Measurements from ENCODE around the gene ITFG2.
"Not testable (repeated sequence)": the region's sequence is repeated elsewhere in the genome, so short reads cannot be mapped to it uniquely, and the experiment has no call there.

Gene ITFG2

GRCh38 chr12:2860170-2860569 is 47.7 kb downstream of the ITFG2 start:
- DNase-seq (ENCODE audit: extremely low read depth, insufficient read length), result no peak
- H3K4me3 ChIP-seq (replicated peaks; ENCODE audit: low read depth, low read length), result no peak overlapping the region
- no peak for TF ChIP-seq CTCF (IDR thresholded peaks at IDR 0.05; ENCODE audit: insufficient read depth, low read length, poor library complexity, severe bottlenecking)
- H3K36me3 ChIP-seq (ENCODE audit: control insufficient read depth, insufficient read depth, low read length), result peaks cover 26% of the 10 kb centered on the region
- no peaks in the 10 kb centered on the region for H3K27me3 ChIP-seq (replicated peaks; ENCODE audit: control insufficient read depth, insufficient read depth, low read length)

GRCh38 chr12:2862876-2863275 is 50.4 kb downstream of the ITFG2 start:
- TF ChIP-seq CTCF (IDR thresholded peaks at IDR 0.05; ENCODE audit: insufficient read depth, low read length, poor library complexity, severe bottlenecking), result no peak
- Histone ChIP-seq H3K27me3 (replicated peaks; ENCODE audit: control insufficient read depth, insufficient read depth, low read length) (no peaks in the 10 kb centered on the region), H3K4me3 (replicated peaks; ENCODE audit: low read depth, low read length) (no peak overlapping the region), H3K36me3 (ENCODE audit: control insufficient read depth, insufficient read depth, low read length) (peaks cover 31% of the 10 kb centered on the region)
- no peak for DNase-seq (ENCODE audit: extremely low read depth, insufficient read length)

GRCh38 chr12:2863402-2863801 is 50.9 kb downstream of the ITFG2 start:
- H3K27me3 ChIP-seq (replicated peaks; ENCODE audit: control insufficient read depth, insufficient read depth, low read length); DNase-seq (ENCODE audit: extremely low read depth, insufficient read length); H3K4me3 ChIP-seq (replicated peaks; ENCODE audit: low read depth, low read length): not testable (repeated sequence)
- H3K36me3 ChIP-seq (ENCODE audit: control insufficient read depth, insufficient read depth, low read length), result peaks cover 30% of the 10 kb centered on the region

- no peak overlapping the region for H3K4me3 ChIP-seq (replicated peaks; ENCODE audit: low read depth, low read length)
- no peak for TF ChIP-seq CTCF (IDR thresholded peaks at IDR 0.05; ENCODE audit: insufficient read depth, low read length, poor library complexity, severe bottlenecking)
- no peaks in the 10 kb centered on the region for H3K27me3 ChIP-seq (replicated peaks; ENCODE audit: control insufficient read depth, insufficient read depth, low read length)
- DNase-seq (ENCODE audit: extremely low read depth, insufficient read length), result no peak
- H3K36me3 ChIP-seq (ENCODE audit: control insufficient read depth, insufficient read depth, low read length), result peaks cover 25% of the 10 kb centered on the region
Measured at GRCh38 chr12:2864198-2864597, 51.7 kb downstream of the ITFG2 start.

GRCh38 chr12:2868986-2869632 is 56.6 kb downstream of the ITFG2 start:
- peaks cover 34% of the 10 kb centered on the region for H3K36me3 ChIP-seq (ENCODE audit: control insufficient read depth, insufficient read depth, low read length)
- not testable (repeated sequence) for DNase-seq (ENCODE audit: extremely low read depth, insufficient read length); H3K27me3 ChIP-seq (replicated peaks; ENCODE audit: control insufficient read depth, insufficient read depth, low read length)

More at GRCh38 chr12:2868986-2869632, 56.6 kb downstream of the ITFG2 start:
- H3K4me3 ChIP-seq (replicated peaks; ENCODE audit: low read depth, low read length), result not testable (repeated sequence)
